HG03520 (cell line): Measurements from ENCODE around the gene NEDD4.
"Not testable (repeated sequence)": the region's sequence is repeated elsewhere in the genome, so short reads cannot be mapped to it uniquely, and the experiment has no call there.

Experiments used
- ATAC-seq: cut with Tn5 transposase; IDR thresholded peaks from one replicate; pipeline ENCODE4 v1.9.1; 2021; ENCODE audit warnings: mild to moderate bottlenecking, moderate library complexity; ENCODE audit not compliant: unreplicated experiment

NEDD4 gene

GRCh38 chr15:55959744-55960447 is 33.5 kb downstream of the NEDD4 start:
- no peak for ATAC-seq

GRCh38 chr15:55958349-55958748 is 35.1 kb downstream of the NEDD4 start:
- ATAC-seq, result no peak

GRCh38 chr15:55954862-55955605 is 38.4 kb downstream of the NEDD4 start:
- no peak for ATAC-seq

GRCh38 chr15:55952501-55953274 is 40.7 kb downstream of the NEDD4 start:
- not testable (repeated sequence) for ATAC-seq

- ATAC-seq, result not testable (repeated sequence)
Measured at GRCh38 chr15:55944606-55945005, 48.8 kb downstream of the NEDD4 start.

GRCh38 chr15:55942332-55942731 is 51.1 kb downstream of the NEDD4 start:
- no peak for ATAC-seq

GRCh38 chr15:55937040-55937439 is 56.4 kb downstream of the NEDD4 start:
- no peak for ATAC-seq

GRCh38 chr15:55928955-55929354 is 64.5 kb downstream of the NEDD4 start:
- ATAC-seq, result no peak

- ATAC-seq, result no peak
Measured at GRCh38 chr15:55921744-55922143, 71.7 kb downstream of the NEDD4 start.

GRCh38 chr15:55917881-55918296 is 75.5 kb downstream of the NEDD4 start:
- ATAC-seq, result no peak

- ATAC-seq, result no peak
Measured at GRCh38 chr15:55916666-55917409, 76.6 kb downstream of the NEDD4 start.

GRCh38 chr15:55915876-55916567 is 77.4 kb downstream of the NEDD4 start:
- no peak for ATAC-seq

GRCh38 chr15:55915221-55915620 is 78.2 kb downstream of the NEDD4 start:
- ATAC-seq, result no peak

GRCh38 chr15:55914446-55914845 is 79.0 kb downstream of the NEDD4 start:
- ATAC-seq, result no peak

GRCh38 chr15:55912982-55913381 is 80.4 kb downstream of the NEDD4 start:
- no peak for ATAC-seq

GRCh38 chr15:55909036-55909811 is 84.2 kb downstream of the NEDD4 start:
- no peak for ATAC-seq

- ATAC-seq, result no peak
Measured at GRCh38 chr15:55907797-55908196, 85.6 kb downstream of the NEDD4 start.

GRCh38 chr15:55902981-55903380 is 90.4 kb downstream of the NEDD4 start:
- ATAC-seq, result no peak

GRCh38 chr15:55900019-55900418 is 93.4 kb downstream of the NEDD4 start:
- no peak for ATAC-seq

GRCh38 chr15:55899537-55899936 is 93.9 kb downstream of the NEDD4 start:
- ATAC-seq, result no peak
